ENCODE results near the gene XIRP2. TPM values are rescaled to one million over a fixed set of nuclear protein-coding genes. Genes with fewer than 3 reads are reported as not detected.

XIRP2 gene
- total and polyA plus RNA-seq, 10 of the 15 experiments (the other 5 are each of a cell fraction or from before 2014, with no cell fraction given), result 0.03 TPM; not detected in 9

GRCh38 chr2:167052825-167053224, 164.5 kb downstream of the XIRP2 start:
- ChIA-PET RAD21 (ENCODE audit: unreplicated experiment) (no interaction called here), SMC1A (ENCODE audit: uncharacterized antibody, unreplicated experiment) (no interaction called here), CTCF (no interaction called here), POLR2A (no interaction called here)
- Histone ChIP-seq H3K4me2 (ENCODE audit: control insufficient read depth, insufficient read depth) (no peak overlapping the region), H4K20me1 (ENCODE audit: control insufficient read depth, insufficient read depth) (no peaks in the 10 kb centered on the region), H3K79me2 (ENCODE audit: control insufficient read depth, insufficient read depth, low read length) (no peaks in the 10 kb centered on the region), H3K4me3 (no peak overlapping the region), H2AFZ (ENCODE audit: control insufficient read depth, low read depth, low read length) (no peak overlapping the region), H3K36me3 (ENCODE audit: control insufficient read depth in 2 of 2, insufficient read depth in 2 of 2, low read length in 1 of 2) (no peaks in the 10 kb centered on the region), H3K27me3 (replicated peaks in 1 of 2; ENCODE audit: control insufficient read depth in 2 of 2, insufficient read depth in 2 of 2, low read length in 1 of 2) (no peaks in the 10 kb centered on the region), H3K9ac (ENCODE audit: control insufficient read depth, insufficient read depth, low read length) (no peak overlapping the region), H3K27ac (ENCODE audit: control insufficient read depth, insufficient read depth) (no peak overlapping the region), H3K9me3 (replicated peaks; ENCODE audit: control insufficient read depth, insufficient read depth, low read length) (no peaks in the 10 kb centered on the region), H3K4me1 (ENCODE audit: control insufficient read depth, insufficient read depth, low read length) (no peaks in the 10 kb centered on the region)
- no TSS peak for BruUV-seq (replicated peaks)
- DNase-seq (ENCODE audit: low read depth, low spot score) (no peak), FAIRE-seq (no peak), ATAC-seq (no peak)
- in situ Hi-C loops (cut with MboI) (no loop called here), intact Hi-C loops (cut with micrococcal nuclease; ENCODE audit: unreplicated experiment) (no loop called here)
- WGBS (ENCODE audit: insufficient coverage, insufficient replicate concordance, low lambda C conversion rate, missing lambda C conversion rate), result 50% methylated on average over 1 of the region's 1 CpG
- TF ChIP-seq FOXM1 (IDR thresholded peaks at IDR 0.05; ENCODE audit: low read depth, low read length) (no peak), HDAC2 (IDR thresholded peaks at IDR 0.05) (no peak), ZNF24 (IDR thresholded peaks at IDR 0.05) (no peak), IRF3 (IDR thresholded peaks at IDR 0.05) (no peak), MYC (IDR thresholded peaks at IDR 0.05; ENCODE audit: insufficient read depth, insufficient read length, insufficient replicate concordance, low read length, severe bottlenecking) (no peak), SPI1 (IDR thresholded peaks at IDR 0.05; ENCODE audit: borderline replicate concordance, insufficient read depth, low read depth, low read length) (no peak), CHD1 (IDR thresholded peaks at IDR 0.05; ENCODE audit: low read depth, low read length) (no peak), ZNF207 (IDR thresholded peaks at IDR 0.05; ENCODE audit: borderline replicate concordance) (no peak), TCF3 (IDR thresholded peaks at IDR 0.05; ENCODE audit: borderline replicate concordance, insufficient read depth, low read depth, low read length) (no peak), ZBTB11 (CRISPR knock-in tag; IDR thresholded peaks at IDR 0.05) (no peak), TAF1 (IDR thresholded peaks at IDR 0.05; ENCODE audit: borderline replicate concordance, low read depth, low read length) (no peak), PKNOX1 (IDR thresholded peaks at IDR 0.05) (no peak), IRF4 (IDR thresholded peaks at IDR 0.05; ENCODE audit: low read depth, low read length) (no peak), HSF1 (IDR thresholded peaks at IDR 0.05; ENCODE audit: low read depth, low read length) (no peak), NKRF (conservative IDR thresholded peaks at IDR 0.05) (no peak)
